NCI-H2107 (cell line): ENCODE data around the gene SLC25A41.

Source experiments
- DNase-seq: peaks from one replicate; lab custom pipeline; 2025; lab: John Stamatoyannopoulos, UW

Gene SLC25A41

GRCh38 chr19:6433663-6434062, at the start of gene SLC25A41:
Gene SLC25A41 (minus strand): TSS chr19:6433763. CDS start chr19:6433693, 70 bp downstream.
- DNase-seq = no peak

GRCh38 chr19:6483235-6483634, 49.7 kb upstream of the SLC25A41 start:
- DNase-seq = no peak

- no peak for DNase-seq
Observed at GRCh38 chr19:6482343-6482686, 48.8 kb upstream of the SLC25A41 start.

- no peak for DNase-seq
Observed at GRCh38 chr19:6481541-6482342, 48.2 kb upstream of the SLC25A41 start, which contains the start of gene DENND1C. Gene DENND1C (minus strand): TSS chr19:6481787. CDS start chr19:6481695, 92 bp downstream.

- no peak for DNase-seq
Observed at GRCh38 chr19:6480848-6481415, 47.4 kb upstream of the SLC25A41 start.

GRCh38 chr19:6479836-6480398, 46.4 kb upstream of the SLC25A41 start:
- DNase-seq = no peak

GRCh38 chr19:6478815-6479214, 45.3 kb upstream of the SLC25A41 start:
- no peak for DNase-seq

GRCh38 chr19:6476896-6477431, 43.4 kb upstream of the SLC25A41 start:
- DNase-seq = no peak

GRCh38 chr19:6476155-6476895, 42.8 kb upstream of the SLC25A41 start:
- no peak for DNase-seq

- DNase-seq = no peak
Observed at GRCh38 chr19:6475321-6476108, 42.0 kb upstream of the SLC25A41 start.

- no peak for DNase-seq
Observed at GRCh38 chr19:6473647-6474046, 40.1 kb upstream of the SLC25A41 start.

- DNase-seq = no peak
Observed at GRCh38 chr19:6472713-6473112, 39.1 kb upstream of the SLC25A41 start.

GRCh38 chr19:6471076-6471475, 37.5 kb upstream of the SLC25A41 start:
- DNase-seq = no peak

GRCh38 chr19:6470173-6470572, 36.6 kb upstream of the SLC25A41 start:
- no peak for DNase-seq

- DNase-seq = no peak
Observed at GRCh38 chr19:6467384-6467783, 33.8 kb upstream of the SLC25A41 start.

GRCh38 chr19:6466526-6467248, 33.1 kb upstream of the SLC25A41 start:
- no peak for DNase-seq

- DNase-seq = no peak
Observed at GRCh38 chr19:6465663-6466062, 32.1 kb upstream of the SLC25A41 start.

GRCh38 chr19:6465006-6465405, 31.4 kb upstream of the SLC25A41 start:
- DNase-seq = no peak

GRCh38 chr19:6464070-6464873, 30.7 kb upstream of the SLC25A41 start, which contains the start of gene CRB3:
Gene CRB3 (plus strand): TSS chr19:6464271. CDS start chr19:6464702, 431 bp downstream.
- no peak for DNase-seq
